ENCODE data around the gene YOD1.

YOD1 gene

DNA sequence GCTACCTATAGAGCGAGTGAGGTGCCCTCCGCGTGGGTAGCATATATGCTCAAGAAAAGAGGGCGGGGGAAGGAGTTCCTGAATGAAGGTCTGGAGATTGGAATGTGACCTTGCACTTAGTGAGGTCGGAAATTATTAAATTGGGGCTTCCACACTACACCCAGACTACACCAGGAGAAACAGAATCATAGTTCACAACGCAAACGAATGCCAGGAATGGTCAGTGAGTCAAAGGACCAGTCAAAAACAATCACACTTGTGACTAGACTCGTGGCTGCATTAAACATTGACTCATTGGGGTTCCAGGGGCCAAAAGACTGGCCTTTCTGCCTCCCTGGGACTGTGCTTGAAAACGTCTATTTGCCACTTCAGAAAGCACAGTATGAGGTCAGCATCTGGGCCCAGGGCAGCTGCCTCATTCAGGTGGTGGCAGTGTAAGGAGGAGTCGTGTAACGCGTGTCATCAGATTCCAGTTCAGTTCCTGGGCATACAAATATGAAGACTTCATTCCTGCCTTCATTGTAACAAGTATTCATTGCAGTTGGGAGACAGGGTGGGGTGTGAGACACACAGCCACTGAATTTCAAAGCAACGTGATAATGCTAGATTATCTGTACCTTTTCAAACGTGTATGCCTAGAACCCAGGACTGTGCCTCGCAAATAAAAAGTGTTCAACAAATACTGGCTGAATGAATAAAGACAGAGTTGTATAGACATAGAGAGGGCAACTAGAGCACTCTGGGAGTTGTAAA is at the start of gene YOD1:
TSS of gene YOD1 (minus strand) at position 18 of the 753 bp plus-strand sequence. CDS start 178 bp downstream, outside the sequence.
- DNase-seq, result no peak

DNA sequence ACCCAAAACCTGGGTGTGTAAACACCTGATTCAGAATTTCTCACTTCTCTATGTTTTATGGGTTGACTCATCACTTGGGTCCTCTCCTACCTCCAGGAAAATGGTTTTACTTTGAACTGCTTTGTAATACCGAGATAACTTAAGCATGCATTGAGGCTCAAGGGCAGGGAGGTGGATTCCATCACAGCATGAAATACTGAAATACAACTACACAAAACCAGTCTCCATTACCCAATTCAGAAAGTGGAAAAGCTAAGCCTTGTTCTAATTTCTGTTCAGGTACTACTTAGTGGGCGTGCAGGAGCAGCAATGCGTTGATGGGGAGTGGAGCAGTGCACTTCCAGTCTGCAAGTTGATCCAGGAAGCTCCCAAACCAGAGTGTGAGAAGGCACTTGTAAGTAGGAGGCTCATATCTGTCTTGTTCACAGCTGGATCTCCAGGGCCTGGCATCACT is 46.9 kb upstream of the YOD1 start:
- no peak for DNase-seq

DNA sequence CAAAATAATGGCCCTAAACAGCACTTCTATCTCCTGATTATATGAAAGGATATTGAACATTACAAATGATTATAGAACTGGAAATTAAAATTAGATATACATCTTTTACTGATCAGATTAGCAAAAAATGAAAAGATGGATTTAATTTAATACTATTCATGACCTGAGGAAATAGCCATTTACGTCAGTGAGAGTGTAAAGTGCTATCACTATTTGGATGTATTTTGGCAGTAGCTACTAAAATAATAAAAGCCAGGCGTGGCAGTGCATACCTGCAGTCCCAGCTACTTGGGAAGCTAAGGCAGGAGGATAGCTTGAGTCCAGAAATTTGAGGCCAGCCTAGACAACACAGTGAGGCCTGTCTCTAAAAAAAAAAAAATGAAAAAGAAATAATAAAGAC is 42.9 kb upstream of the YOD1 start:
- no peak for DNase-seq

DNA sequence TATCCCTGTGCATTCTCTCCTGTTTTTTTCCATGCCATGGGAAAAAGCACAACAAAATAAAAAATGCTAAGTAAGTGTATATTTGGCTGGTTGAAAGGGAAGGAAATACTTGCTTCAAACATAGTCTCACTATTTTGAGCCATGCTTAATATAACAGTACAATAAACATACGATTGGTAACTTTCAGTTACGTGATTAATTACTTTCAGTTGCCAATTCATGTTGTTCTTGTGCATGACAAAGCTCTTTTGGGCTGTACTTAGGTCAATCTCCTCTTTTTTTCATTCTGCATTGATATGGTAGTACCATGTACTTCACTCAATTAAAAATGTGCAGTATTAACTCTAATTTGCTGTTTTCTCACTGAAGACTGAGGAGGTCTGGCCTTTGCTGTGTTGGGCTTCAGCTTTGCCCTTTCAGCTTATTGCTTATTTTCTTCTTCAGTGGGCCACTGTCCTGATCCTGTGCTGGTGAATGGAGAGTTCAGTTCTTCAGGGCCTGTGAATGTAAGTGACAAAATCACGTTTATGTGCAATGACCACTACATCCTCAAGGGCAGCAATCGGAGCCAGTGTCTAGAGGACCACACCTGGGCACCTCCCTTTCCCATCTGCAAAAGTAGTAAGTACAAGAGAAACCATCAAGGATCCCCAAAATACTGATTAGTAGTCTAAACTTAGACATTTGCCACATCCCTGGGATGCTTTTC is 40.3 kb upstream of the YOD1 start:
- no peak for DNase-seq

DNA sequence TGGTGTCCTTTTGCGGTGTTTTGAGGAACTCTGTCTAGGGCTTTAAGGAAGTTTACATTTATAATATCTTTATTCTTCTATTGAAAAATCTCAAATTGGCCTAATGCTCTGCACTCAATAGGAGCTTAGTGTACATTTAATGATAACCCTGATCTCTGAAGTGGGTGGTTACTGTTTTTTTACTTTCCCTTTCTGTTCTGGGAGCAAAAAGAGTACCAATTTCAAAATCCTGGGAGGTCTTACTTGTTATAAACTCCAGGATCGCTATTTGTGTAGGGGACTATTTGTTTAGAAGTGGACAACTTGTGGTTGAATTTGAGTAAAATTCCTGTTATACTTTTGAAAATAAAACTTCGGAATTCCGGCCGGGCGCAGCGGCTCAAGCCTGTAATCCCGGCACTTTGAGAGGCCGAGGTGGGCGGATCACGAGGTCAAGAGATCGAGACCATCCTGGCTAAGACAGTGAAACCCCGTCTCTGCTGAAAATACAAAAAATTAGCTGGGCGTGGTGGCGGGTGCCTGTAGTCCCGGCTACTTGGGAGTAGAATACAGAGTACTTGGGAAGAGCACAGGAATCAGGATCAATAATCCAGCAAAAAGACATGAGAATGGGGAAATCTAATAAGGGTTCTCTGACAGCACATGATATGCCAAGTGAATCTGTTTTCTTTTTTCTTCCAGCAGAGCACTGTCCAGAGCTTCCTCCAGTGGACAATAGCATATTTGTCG is 38.8 kb upstream of the YOD1 start:
- DNase-seq, result no peak

DNA sequence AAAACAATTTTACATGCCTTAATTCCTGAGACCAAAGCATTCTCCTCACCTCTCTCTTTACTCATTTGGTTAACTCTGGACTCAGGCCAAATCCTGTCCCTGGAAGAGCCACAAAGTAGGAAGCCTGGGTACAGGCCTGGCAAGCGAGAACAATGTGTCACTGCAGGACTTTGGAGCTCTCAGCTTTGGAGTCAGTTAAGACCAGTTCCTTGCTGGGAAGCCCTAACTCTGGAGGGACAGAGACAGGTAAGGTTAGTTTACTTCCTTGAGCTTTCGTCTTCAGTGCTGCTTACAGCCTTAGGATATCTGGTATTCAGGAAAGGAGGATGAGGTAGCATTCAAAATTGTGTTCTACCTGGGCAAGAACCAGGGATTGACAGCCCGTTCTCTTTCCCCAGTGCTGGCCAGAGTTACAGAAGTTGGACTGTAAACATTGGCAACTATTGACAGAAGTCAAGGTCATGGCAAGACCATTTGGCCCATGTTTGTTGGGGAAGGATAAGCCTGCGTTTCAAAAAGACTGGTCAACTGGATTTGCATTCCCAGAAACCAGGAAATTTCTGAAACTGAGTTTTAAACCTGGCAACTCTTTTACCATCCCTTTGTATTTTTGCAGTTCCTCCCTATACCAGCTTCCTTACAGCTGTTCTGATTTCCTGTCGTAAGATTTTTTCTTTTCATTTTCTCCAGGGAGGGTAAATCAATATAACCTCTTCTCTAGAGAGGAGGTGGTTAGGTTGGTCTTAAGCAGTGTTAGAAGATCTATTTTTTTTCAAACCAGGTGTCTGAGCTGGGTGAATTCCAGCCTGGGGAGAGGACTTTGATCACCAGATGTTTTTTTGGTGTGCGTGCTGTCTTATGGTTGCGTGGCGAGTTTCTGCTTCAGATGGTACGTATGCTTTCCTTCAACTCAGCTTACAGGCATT is 38.0 kb upstream of the YOD1 start, which contains the start of gene C4BPB:
TSS of gene C4BPB (plus strand) at position 160 of the 926 bp plus-strand sequence. CDS start at position 832, 672 bp downstream.
- DNase-seq, result no peak

DNA sequence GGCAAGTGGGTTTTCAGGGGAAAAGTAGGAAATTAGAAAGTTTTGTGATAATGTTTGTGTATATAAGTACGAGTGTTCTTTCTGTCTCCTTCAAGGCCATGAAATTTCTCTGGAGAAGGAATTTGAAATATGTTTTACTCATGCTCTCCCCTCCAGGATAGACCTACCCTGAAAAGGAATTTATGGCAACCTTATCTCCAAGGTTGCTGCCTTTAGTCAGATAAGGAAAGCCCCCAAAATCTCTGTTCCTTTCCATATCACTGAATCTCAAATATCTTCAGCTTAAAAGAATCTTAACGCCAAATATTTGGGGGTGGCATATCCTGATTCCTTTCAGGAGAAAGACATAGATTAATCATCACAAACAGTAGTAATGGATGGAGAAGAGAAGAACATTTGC is 37.2 kb upstream of the YOD1 start:
- DNase-seq, result no peak

DNA sequence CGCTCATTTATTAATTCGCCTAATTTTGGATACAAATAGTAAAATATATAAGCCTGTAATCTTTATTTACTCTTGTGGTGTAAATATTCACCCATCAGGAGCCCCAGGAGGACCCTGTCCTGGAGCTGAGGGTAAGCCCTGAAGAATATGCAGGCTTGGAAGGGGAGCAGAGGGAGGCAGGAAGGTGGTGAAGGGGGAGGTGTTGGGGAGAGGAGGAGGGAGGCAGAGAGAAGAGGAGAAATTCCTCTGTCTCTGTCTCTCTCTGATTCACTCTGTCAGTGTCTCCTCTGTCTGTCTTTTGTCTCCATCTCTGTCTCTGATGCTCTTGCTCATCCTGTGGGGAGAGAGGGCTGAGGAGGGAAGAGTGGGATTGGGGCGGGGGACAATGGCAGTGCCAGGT is 34.9 kb upstream of the YOD1 start:
- no peak for DNase-seq

DNA sequence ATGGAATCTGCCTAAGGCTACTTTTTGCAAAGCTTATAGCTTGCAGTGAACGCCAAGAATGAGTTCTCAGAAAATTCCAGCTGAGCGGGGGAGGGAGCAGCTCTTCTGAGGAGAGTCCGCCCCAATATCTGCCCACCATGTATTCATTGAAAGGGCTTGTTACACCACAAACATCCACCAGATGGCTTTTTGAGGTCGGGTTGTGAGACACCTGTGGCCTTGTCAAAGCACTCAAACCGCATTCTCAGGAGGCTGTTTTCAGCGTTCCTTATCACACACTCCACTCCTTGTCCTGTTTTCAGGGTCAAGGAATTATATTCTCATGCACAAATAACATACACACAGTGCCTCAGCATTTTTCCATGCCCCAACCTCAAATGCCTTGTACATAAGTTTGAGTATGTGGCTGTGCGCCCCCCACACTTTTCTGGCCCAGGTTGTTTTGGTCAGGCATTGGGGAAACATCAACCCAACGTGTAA is 33.7 kb upstream of the YOD1 start:
- DNase-seq, result peak; percentile 58

DNA sequence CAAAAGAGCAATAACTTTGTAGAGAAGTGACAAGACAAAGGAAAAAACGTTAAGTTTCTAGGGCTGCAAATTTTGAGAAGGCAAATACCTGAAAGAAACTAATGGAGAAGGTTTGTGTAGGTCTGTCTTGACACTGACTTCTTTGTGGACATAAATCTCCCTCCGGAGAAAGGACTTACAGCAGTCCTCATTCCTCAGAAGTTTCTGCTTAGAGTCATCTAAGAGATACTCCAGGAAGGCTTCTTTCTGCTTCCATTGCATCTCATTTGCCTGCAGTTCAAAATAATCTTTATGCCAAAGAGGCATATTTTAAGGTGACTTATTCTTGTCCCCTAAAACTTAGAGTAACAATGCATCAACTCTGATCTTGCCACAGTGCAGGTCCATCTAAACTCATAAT is 33.2 kb upstream of the YOD1 start:
- no peak for DNase-seq

DNA sequence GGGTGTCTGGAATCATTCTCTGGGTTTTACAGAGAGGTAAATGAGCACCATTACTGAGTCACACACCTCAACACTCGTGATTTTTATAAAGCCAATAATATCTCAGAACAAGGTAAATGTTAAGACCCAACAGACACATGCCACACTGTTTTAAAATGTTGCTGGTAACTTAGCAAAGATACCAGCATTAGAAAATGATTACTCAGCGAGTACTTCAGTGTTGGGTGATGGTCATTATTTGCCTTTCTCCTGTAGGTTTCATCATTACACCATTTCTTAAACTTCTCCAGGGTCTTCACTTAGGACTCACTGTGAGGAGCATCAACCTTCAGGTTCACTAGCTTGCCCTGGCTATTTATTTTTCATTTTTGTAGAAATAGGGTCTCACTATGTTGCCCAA is 30.8 kb upstream of the YOD1 start:
- DNase-seq, result no peak

DNA sequence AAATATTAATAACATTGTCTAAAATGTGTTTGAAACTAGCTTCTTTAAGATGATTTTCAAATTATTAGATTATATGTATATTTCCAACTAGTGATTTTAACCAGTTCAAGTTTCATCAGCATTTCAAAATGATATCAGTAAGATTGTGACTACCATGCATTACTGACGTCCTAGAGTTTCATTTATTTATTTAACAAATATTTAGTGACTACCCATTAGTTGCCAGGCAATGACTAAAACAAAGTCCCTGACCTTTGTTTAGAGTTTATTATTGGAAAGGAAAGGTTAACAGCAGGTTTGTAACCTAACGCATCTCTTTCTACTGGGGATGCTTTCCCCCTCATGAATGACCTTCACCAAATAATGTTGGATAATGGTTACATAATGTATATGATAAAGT is 30.1 kb upstream of the YOD1 start:
- DNase-seq, result no peak

DNA sequence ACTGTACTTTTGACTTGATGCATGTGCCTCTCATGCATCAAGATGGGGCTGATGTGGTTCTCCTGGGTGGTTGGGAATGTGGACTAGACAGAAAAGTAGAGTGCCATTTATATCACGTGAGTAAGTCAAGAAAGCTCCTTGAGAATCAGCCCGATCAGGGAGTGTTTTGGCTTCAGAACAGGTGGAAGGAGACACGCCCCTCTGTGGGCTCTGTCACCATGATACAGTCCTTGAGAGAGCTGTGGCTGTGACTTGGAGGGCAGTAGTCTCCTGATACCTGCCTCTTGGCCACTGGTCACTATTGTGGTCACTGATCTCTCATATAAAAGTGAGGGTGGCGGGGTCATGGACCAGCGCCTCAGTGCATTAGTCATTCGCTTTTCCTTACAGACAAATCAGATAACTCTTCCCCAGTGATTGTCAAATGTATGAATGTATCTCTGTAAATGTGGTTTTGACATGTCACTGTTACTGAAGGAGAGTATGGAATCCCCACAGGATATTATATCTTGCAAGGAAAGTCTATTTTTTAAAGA is 28.8 kb upstream of the YOD1 start:
- DNase-seq, result no peak

DNA sequence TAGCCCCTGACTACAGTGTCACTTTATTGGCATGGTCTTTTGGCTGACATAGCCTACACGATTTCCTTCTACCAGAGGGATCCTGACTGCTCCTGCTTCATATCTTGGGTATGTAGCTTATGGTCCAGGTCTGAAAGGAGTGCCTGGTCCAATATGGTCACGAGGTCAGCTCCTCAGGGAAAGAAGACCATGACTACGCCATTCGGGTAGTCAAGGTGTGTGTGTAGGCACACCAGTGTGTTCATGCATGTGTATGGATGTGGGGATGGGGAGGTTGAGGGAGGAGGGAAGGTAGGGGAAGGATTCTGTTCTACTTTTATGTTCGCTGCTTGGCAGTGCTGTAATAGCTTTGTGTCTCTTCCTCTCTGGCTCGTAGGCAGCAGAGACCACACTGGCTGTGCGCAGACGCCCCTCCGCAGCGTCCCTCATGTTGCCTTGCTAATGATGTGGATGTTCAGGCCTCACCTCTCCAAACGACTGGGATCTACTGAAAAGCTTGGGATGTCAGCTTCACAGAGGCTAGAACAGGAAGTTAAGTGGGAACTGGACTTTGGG is 27.6 kb upstream of the YOD1 start:
- DNase-seq, result no peak

DNA sequence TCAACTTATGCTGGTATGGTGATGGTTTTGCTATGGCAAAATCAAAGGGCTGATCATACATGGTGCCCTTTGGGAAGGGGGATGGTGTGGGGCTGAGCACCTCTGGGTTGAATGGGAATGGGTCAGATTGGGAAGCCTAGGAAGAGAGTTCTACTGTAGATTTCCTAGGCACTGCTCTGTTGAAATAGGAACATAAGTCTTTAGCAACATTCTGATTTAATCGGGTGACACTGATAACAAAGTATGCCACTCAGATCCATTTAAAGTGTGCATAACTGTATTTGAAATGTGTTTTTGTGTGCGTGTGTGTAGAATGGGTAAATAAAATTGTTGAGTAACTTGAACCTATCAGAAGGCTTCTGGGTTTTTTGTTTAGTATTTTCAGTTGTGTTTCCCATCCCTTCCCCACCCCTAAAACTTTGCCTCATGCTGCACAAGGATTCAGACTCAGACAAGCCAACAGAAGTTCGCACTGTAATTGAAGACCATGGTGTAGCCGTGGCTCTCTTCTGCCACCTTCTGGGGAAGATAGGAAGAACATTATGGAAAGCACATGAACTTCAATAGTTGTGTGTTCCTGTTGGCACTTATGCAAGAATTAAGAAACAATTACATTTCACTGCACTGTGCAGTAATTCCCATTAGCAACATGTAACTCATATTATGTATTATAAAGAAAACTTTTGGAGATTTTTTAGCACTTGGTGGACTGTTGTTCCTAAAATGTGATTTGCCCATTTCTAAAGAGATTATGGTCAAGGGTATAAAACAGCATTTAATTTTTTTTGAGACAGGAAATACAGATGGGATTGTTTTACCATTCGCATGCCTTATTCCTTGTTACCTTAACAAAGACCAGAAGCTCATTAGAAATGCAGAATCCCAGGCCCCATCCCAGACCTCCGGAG is 26.7 kb upstream of the YOD1 start:
- peak; percentile 70 for DNase-seq

DNA sequence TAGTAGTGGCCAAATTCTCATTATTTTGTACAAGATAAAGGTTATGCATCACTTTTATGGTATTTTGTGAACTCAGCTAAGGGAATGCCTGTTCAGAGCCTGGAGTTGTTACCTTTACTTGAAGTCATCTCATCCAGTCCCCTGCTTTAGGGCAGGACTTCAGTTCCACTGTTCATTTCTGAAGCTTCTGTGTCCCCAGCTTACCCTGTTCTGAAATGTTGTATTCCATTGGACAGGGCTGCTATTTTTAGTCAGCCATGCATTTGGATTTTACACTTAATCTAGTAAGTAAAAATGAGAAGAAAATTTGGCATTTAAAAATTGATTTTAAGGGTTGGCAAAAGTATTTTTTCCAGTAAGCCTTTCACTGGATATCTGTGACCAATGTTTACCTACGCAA is 26.0 kb upstream of the YOD1 start:
- DNase-seq, result no peak

DNA sequence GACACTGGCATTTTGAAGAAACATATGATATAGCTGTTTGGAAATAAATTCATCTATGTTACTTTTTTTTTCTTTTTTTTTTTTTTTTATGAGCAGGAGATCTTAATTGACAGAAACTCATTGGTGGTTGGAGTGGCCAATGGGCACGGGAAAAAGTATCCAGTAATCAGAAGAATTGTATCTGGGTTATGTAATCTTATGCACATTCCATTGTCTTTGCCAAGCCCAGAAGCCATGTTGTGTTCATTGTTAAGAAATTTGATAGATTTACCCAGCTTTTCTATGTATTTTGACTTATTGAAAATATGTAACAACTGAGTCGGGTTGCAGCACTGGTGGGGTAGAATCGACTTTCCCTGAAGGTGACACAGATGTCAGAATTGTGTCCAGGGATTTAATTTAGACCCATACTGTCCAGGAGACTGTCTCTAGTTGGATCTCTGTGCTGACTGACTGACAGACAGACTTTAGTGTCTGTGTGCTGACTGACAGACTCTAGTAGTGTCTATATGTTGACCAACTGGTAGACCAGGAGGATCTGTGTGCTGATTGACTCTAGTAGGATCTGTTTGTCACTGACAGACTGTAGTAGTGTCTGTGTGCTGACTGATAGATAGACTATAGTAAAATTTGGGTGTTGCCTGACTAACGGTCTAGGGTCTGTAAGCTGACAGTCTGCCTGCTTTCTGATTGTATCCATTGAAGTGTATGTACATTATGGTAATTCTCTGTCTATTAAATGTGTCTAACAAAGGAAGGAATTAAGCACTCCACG is 25.4 kb upstream of the YOD1 start:
- no peak for DNase-seq

DNA sequence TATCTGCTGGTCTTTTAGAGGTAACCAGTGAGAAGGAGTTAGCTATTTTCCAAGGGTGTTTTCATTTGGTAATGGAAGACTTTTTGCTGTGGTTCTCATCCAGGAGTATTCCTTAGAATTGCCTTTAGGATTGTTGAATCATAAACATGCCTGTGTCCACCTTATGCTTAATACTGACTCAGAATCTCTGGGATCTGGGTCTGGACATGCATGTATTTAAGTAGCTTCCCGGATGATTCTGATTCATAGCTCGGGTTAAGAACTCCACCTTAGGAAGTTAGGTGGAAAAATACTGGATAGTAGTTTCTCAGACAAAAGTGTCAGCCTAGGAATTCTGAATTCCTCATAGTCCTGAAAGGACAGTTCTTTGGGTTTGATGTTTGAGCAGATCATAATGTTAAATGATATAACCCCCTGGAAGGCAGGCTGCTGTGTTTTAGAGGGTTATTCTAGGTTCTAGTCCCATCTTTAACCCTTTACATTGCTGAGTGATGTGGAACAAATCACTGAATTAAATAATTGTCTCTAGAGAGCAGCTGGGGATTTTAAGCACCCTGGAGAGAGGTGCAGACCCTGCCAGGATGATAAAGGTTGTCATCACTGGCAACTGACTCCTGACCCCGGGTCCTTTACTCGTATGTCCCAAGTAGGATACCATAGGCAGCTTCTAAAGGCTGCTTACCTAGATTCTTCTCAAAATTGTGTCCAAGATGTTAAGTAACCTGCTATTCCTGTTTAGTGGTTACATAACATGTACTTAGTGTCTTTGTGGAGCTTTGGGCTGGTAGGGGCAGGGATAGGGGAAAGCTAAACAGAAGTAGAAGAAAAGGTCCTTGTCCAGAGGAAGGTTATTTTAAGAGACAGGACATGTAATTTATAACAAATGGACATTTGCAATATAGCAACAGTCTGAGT is 23.2 kb upstream of the YOD1 start:
- DNase-seq, result no peak

DNA sequence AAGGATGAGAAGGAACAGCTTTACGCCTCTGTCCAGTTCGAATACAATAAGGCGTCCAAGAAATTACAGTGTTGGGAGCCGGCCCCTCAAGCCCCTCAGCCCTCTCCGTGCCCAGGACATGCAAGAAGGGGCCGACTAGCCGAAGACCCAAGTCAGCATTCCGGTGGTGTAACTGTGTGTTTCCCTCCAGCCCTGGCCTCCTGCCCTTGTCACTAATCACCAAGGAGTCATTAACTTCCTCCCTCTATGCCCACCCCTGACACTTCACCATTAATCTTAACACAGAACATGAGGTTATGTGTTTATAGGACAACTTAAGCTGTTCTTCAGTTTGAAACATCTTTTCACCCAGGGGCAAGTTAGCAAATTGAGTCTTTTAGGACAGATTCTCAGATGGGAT is 21.2 kb upstream of the YOD1 start:
- no peak for DNase-seq

All from right forelimb (tissue), 1 donor.